ENCODE data around the gene COL6A2. TPM values are rescaled to one million over a fixed set of nuclear protein-coding genes. Genes with fewer than 3 reads are reported as not detected.

COL6A2 gene
- polyA plus RNA-seq, 2 of the 4 experiments (the other 2 are of a cell fraction): 2.3 to 13.1 TPM

- H3K27ac ChIP-seq: no peak overlapping the region
- WGBS (ENCODE audit: missing lambda C conversion rate): 97% methylated on average over 7 of the region's 12 CpGs
- DNase-seq (ENCODE audit: low read depth in 1 of 2, low spot score in 1 of 2) (no peak), ATAC-seq (no peak), FAIRE-seq (no peak)
- H3K4me1 ChIP-seq: no peaks in the 10 kb centered on the region
- TF ChIP-seq PHF8 (IDR thresholded peaks at IDR 0.05; ENCODE audit: borderline replicate concordance, low read depth) (no peak), NFE2L2 (conservative IDR thresholded peaks at IDR 0.05; ENCODE audit: low read length) (no peak), MAX (IDR thresholded peaks at IDR 0.05) (no peak), MAFK (IDR thresholded peaks at IDR 0.05; ENCODE audit: partially characterized antibody) (no peak), MAZ (IDR thresholded peaks at IDR 0.05; ENCODE audit: borderline replicate concordance, low read depth, low read length) (no peak), TFCP2L1 (CRISPR knock-in tag; IDR thresholded peaks at IDR 0.05) (no peak), HOXA7 (CRISPR knock-in tag; IDR thresholded peaks at IDR 0.05) (no peak), SREBF2 (IDR thresholded peaks at IDR 0.05) (no peak), USF2 (IDR thresholded peaks at IDR 0.05) (no peak), HES2 (IDR thresholded peaks at IDR 0.05) (no peak), GATA3 (IDR thresholded peaks at IDR 0.05; ENCODE audit: borderline replicate concordance) (no peak), FOSB (CRISPR knock-in tag; IDR thresholded peaks at IDR 0.05) (no peak), CBX8 (IDR thresholded peaks at IDR 0.05) (no peak), ESRRA (IDR thresholded peaks at IDR 0.05; ENCODE audit: borderline replicate concordance, low read length) (no peak)
- H3K4me2 ChIP-seq: no peak overlapping the region
- H3K4me3 ChIP-seq: no peak overlapping the region
- ChIA-PET POLR2A (no interaction called here), CTCF (no interaction called here)
- H3K9me3 ChIP-seq: 0 out of 3 replicates have a peak, but pooled peaks cover 2% of the 10 kb centered on the region
Observed at GRCh38 chr21:46111193-46111571, 13.3 kb downstream of the COL6A2 start.

- CTCF ChIA-PET: no interaction called here
- DNase-seq (ENCODE audit: low read depth in 1 of 2, low spot score in 1 of 2) (no peak), FAIRE-seq (no peak)
Observed at GRCh38 chr21:46111857-46112724, 14.2 kb downstream of the COL6A2 start.

More at GRCh38 chr21:46111857-46112724, 14.2 kb downstream of the COL6A2 start:
- Histone ChIP-seq H3K4me2 (no peak overlapping the region), H3K27ac (no peak overlapping the region), H3K4me1 (no peaks in the 10 kb centered on the region), H3K4me3 (no peak overlapping the region), H3K9me3 (0 out of 3 replicates have a peak, but pooled peaks cover 2% of the 10 kb centered on the region)
- POLR2A ChIA-PET: no interaction called here
- 78% methylated on average over 8 of the region's 69 CpGs for WGBS (ENCODE audit: missing lambda C conversion rate)
- no peak for ATAC-seq
- TF ChIP-seq ZSCAN20 (CRISPR knock-in tag; IDR thresholded peaks at IDR 0.05) (no peak), MAX (IDR thresholded peaks at IDR 0.05) (no peak), FOSB (CRISPR knock-in tag; IDR thresholded peaks at IDR 0.05) (no peak), POLR2AphosphoS2 (conservative IDR thresholded peaks at IDR 0.05; ENCODE audit: low read length) (no peak), EHMT2 (IDR thresholded peaks at IDR 0.05; ENCODE audit: low read depth) (no peak), MAZ (IDR thresholded peaks at IDR 0.05; ENCODE audit: borderline replicate concordance, low read depth, low read length) (no peak), RNF2 (IDR thresholded peaks at IDR 0.05; ENCODE audit: borderline replicate concordance, low read depth) (no peak), HOXA7 (CRISPR knock-in tag; IDR thresholded peaks at IDR 0.05) (no peak), MYC (IDR thresholded peaks at IDR 0.05; ENCODE audit: borderline replicate concordance, low read length) (no peak), MAFK (IDR thresholded peaks at IDR 0.05; ENCODE audit: partially characterized antibody) (no peak), FOXS1 (CRISPR knock-in tag; IDR thresholded peaks at IDR 0.05) (no peak), CHD4 (IDR thresholded peaks at IDR 0.05; ENCODE audit: borderline replicate concordance) (no peak), KDM1A (IDR thresholded peaks at IDR 0.05; ENCODE audit: low read depth) (no peak), SMC3 (IDR thresholded peaks at IDR 0.05) (no peak), EHF (CRISPR knock-in tag; IDR thresholded peaks at IDR 0.05) (no peak), HEYL (CRISPR knock-in tag; IDR thresholded peaks at IDR 0.05) (no peak), BCL3 (IDR thresholded peaks at IDR 0.05) (no peak), HMGXB4 (CRISPR knock-in tag; IDR thresholded peaks at IDR 0.05; ENCODE audit: borderline replicate concordance) (no peak), NFE2L2 (conservative IDR thresholded peaks at IDR 0.05; ENCODE audit: low read length) (no peak)

All from A549 (cell line).